Aorta (tissue), 5 donors: ENCODE measurements around the gene SFTPA1. TPM values are rescaled to one million over a fixed set of nuclear protein-coding genes. Genes with fewer than 3 reads are reported as not detected.
"Not testable (repeated sequence)": the region's sequence is repeated elsewhere in the genome, so short reads cannot be mapped to it uniquely, and the experiment has no call there.

Experiments
- ATAC-seq: fragments of 200-7000 bp; cut with Tn5 transposase; one replicate; pipeline ENCODE4 v1.9.1; 2022; ENCODE audit warnings: moderate library complexity; ENCODE audit not compliant: low FRiP score
- DNase-seq, 2 donors: peaks; one replicate each; pipeline ENCODE4 v3.0.0-alpha.2; 2020
- H3K27ac ChIP-seq, 2 donors: one replicate each; pipeline ENCODE4 v1.5.1; 2013; ENCODE audit warnings: low read length in 2 of 2, mild to moderate bottlenecking in 2 of 2, moderate library complexity in 2 of 2, control low read depth in 1 of 2, inconsistent platforms in 1 of 2, low read depth in 1 of 2
- H3K27me3 ChIP-seq, 2 donors: one replicate each; pipeline ENCODE4 v1.6.1; 2013; ENCODE audit warnings: control low read depth in 1 of 2, low read length in 1 of 2, mild to moderate bottlenecking in 1 of 2, moderate library complexity in 1 of 2; ENCODE audit not compliant: insufficient read depth in 2 of 2, control insufficient read depth in 1 of 2
- H3K36me3 ChIP-seq, 2 donors: one replicate each; pipeline ENCODE4 v1.6.1; 2013; ENCODE audit warnings: control low read depth in 1 of 2, low read length in 1 of 2, mild to moderate bottlenecking in 1 of 2; ENCODE audit not compliant: insufficient read depth in 2 of 2, control insufficient read depth in 1 of 2
- H3K4me1 ChIP-seq, 2 donors: one replicate each; pipeline ENCODE4 v1.6.1; 2013; ENCODE audit warnings: low read length in 2 of 2, control low read depth in 1 of 2, mild to moderate bottlenecking in 1 of 2, moderate library complexity in 1 of 2; ENCODE audit not compliant: insufficient read depth in 2 of 2, control insufficient read depth in 1 of 2
- H3K4me3 ChIP-seq, 2 donors: one replicate each; pipeline ENCODE4 v1.5.1; 2013; ENCODE audit warnings: low read length in 2 of 2, control low read depth in 1 of 2, mild to moderate bottlenecking in 1 of 2
- H3K9me3 ChIP-seq: one replicate; pipeline ENCODE4 v1.6.1; 2013; ENCODE audit warnings: mild to moderate bottlenecking, low read length; ENCODE audit not compliant: control insufficient read depth
- WGBS, 2 donors: extraction: QIAGEN DNeasy Blood & Tissue Kit; methylation state at CpG; one replicate each; pipeline ENCODE4 v1.1.7; 2013; 5-methylcytosine and 5-hydroxymethylcytosine counted together
- intact Hi-C, 2 donors: fragments of 100-400 bp; cut with DNase I; formaldehyde crosslinking; loops; one replicate each; pipeline versions ENCODE4 v1.14.2 to v1.15.0; 2022
- polyA plus RNA-seq, 2 donors: library from polyadenylated mRNA; stranded (reverse); fragments of 200-250 nt; gene quantifications; one replicate each; pipeline ENCODE4 v1.2.3, GENCODE V29; 2013
- total RNA-seq, 2 donors: library from RNA; stranded (reverse); fragmentation: NEBNext Ultra II Directional; extraction: Animal tissue kit (Norgen Biotek cat#: 25700); gene quantifications; one replicate each; pipeline ENCODE4 v1.2.1, GENCODE V29; 2021
- donor health status: healthy with polysubstance abuse.
- donor health status: Bipolar disorder and iron deficiency.
- donor health status: DM: no; HTN: no; CAD: no.
- donor health status: DM: no; HTN: no; CAD: no.
- donor health status: DM: yes; HTN: yes; CAD: no.

SFTPA1 gene
- total and polyA plus RNA-seq, 4 donors, result 0.59 to 4.4 (median 1.7) TPM; not detected in 1

GRCh38 chr10:79602953-79603352 is 7.8 kb upstream of the SFTPA1 start:
- intact Hi-C loops, result no loop called here
- WGBS, 2 donors, result 54 to 69% methylated on average over 2 of the region's 2 CpGs

GRCh38 chr10:79604294-79604693 is 6.4 kb upstream of the SFTPA1 start:
- no peak overlapping the region for H3K27ac ChIP-seq
- peaks cover 4% of the 10 kb centered on the region for H3K9me3 ChIP-seq
- no peak overlapping the region for H3K4me3 ChIP-seq
- peaks cover 0 to 4% of the 10 kb centered on the region in 2 donors for H3K27me3 ChIP-seq
- no peaks in the 10 kb centered on the region for H3K36me3 ChIP-seq
- DNase-seq, result no peak
- intact Hi-C loops, result no loop called here
- WGBS, 2 donors, result 60 to 79% methylated on average over 1 of the region's 1 CpG
- no peaks in the 10 kb centered on the region for H3K4me1 ChIP-seq
- ATAC-seq, result no peak

More at GRCh38 chr10:79602953-79603352, 7.8 kb upstream of the SFTPA1 start:
- no peak overlapping the region for H3K27ac ChIP-seq
- H3K4me1 ChIP-seq, result no peaks in the 10 kb centered on the region
- ATAC-seq (no peak), DNase-seq (no peak)
- peaks cover 4% of the 10 kb centered on the region for H3K9me3 ChIP-seq
- no peaks in the 10 kb centered on the region for H3K36me3 ChIP-seq
- peaks cover 0 to 4% of the 10 kb centered on the region in 2 donors for H3K27me3 ChIP-seq
- H3K4me3 ChIP-seq, result no peak overlapping the region

GRCh38 chr10:79605308-79605707 is 5.4 kb upstream of the SFTPA1 start:
- Histone ChIP-seq H3K4me3 (no peak overlapping the region), H3K4me1 (no peaks in the 10 kb centered on the region), H3K9me3 (peaks cover 4% of the 10 kb centered on the region), H3K27me3 (peaks cover 0 to 4% of the 10 kb centered on the region in 2 donors), H3K36me3 (no peaks in the 10 kb centered on the region), H3K27ac (no peak overlapping the region)
- DNase-seq (no peak), ATAC-seq (no peak)
- intact Hi-C loops, result no loop called here

- H3K27me3 ChIP-seq, result peaks cover 0 to 2% of the 10 kb centered on the region in 2 donors
- DNase-seq (no peak), ATAC-seq (no peak)
- 52 to 59% methylated on average over 20 of the region's 20 CpGs for WGBS, 2 donors
- no peaks in the 10 kb centered on the region for H3K4me1 ChIP-seq
- no peaks in the 10 kb centered on the region for H3K36me3 ChIP-seq
- no peak overlapping the region for H3K4me3 ChIP-seq
- intact Hi-C loops, result no loop called here
- no peak overlapping the region for H3K27ac ChIP-seq
- H3K9me3 ChIP-seq, result no peaks in the 10 kb centered on the region
These were observed 2.0 kb upstream of the SFTPA1 start for GRCh38 chr10:79608505-79609375.

- H3K9me3 ChIP-seq, H3K27ac ChIP-seq, H3K36me3 ChIP-seq, DNase-seq, H3K4me1 ChIP-seq, H3K27me3 ChIP-seq, H3K4me3 ChIP-seq, intact Hi-C loops: not testable (repeated sequence)
- WGBS, 2 donors, result 82 to 85% methylated on average over 18 of the region's 18 CpGs
- peak; percentile 55 for ATAC-seq
These were observed 646 bp downstream of the SFTPA1 start for GRCh38 chr10:79611193-79611976.

GRCh38 chr10:79615577-79615976 is 4.8 kb downstream of the SFTPA1 start:
- H3K9me3 ChIP-seq, result no peaks in the 10 kb centered on the region
- ATAC-seq, result no peak
- no peak overlapping the region for H3K4me3 ChIP-seq
- no peak overlapping the region for H3K27ac ChIP-seq
- 74 to 75% methylated on average over 3 of the region's 3 CpGs for WGBS, 2 donors
- H3K4me1 ChIP-seq, result no peaks in the 10 kb centered on the region
- H3K36me3 ChIP-seq, result no peaks in the 10 kb centered on the region
- no peak for DNase-seq
- H3K27me3 ChIP-seq, result no peaks in the 10 kb centered on the region
- intact Hi-C loops, result no loop called here

GRCh38 chr10:79616164-79616563 is 5.4 kb downstream of the SFTPA1 start:
- Histone ChIP-seq H3K36me3 (no peaks in the 10 kb centered on the region), H3K27me3 (no peaks in the 10 kb centered on the region), H3K9me3 (no peaks in the 10 kb centered on the region), H3K27ac (no peak overlapping the region), H3K4me1 (no peaks in the 10 kb centered on the region), H3K4me3 (no peak overlapping the region)
- ATAC-seq, result no peak
- no peak for DNase-seq
- intact Hi-C loops, result no loop called here
- WGBS, 2 donors, result 94 to 96% methylated on average over 1 of the region's 1 CpG

GRCh38 chr10:79623663-79624062 is 12.9 kb downstream of the SFTPA1 start:
- H3K9me3 ChIP-seq, H3K36me3 ChIP-seq, H3K27ac ChIP-seq, H3K4me3 ChIP-seq, ATAC-seq, H3K4me1 ChIP-seq, DNase-seq, intact Hi-C loops, H3K27me3 ChIP-seq: not testable (repeated sequence)
